GM10266 (cell line): ENCODE results near the gene ETFRF1.

ENCODE experiments used
- DNase-seq: peaks from one replicate; pipeline ENCODE4 v3.0.0; 2012; ENCODE audit errors: extremely low spot score
- TF ChIP-seq, protein P1 (sequence below): IDR thresholded peaks from 2 replicates; pipeline ENCODE4 v1.5.1; 2012; ENCODE audit warnings: mild to moderate bottlenecking, low read depth; ENCODE audit not compliant: control insufficient read depth, insufficient read depth; ENCODE audit errors: missing control alignments

Gene ETFRF1

DNA sequence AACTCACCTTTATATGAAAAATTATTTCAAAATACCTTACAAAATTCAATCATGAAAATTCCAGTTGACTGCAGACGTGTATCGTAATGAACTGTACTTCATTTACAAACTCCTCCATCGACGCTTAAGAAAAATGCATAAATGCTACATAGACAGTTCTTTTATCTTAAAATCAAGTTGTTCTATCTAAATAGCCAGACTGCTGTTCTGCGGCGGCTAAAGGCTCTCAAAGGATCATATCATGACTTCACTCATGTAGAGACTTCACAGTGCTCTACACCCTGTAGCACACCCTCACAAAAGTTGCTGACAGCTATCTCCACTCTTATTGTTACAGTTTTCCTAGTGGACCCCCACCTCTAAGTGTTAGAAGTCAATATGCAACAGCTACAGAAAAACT lies 50.5 kb downstream of the ETFRF1 start:
- DNase-seq, result no peak
- TF ChIP-seq, protein P1, sequence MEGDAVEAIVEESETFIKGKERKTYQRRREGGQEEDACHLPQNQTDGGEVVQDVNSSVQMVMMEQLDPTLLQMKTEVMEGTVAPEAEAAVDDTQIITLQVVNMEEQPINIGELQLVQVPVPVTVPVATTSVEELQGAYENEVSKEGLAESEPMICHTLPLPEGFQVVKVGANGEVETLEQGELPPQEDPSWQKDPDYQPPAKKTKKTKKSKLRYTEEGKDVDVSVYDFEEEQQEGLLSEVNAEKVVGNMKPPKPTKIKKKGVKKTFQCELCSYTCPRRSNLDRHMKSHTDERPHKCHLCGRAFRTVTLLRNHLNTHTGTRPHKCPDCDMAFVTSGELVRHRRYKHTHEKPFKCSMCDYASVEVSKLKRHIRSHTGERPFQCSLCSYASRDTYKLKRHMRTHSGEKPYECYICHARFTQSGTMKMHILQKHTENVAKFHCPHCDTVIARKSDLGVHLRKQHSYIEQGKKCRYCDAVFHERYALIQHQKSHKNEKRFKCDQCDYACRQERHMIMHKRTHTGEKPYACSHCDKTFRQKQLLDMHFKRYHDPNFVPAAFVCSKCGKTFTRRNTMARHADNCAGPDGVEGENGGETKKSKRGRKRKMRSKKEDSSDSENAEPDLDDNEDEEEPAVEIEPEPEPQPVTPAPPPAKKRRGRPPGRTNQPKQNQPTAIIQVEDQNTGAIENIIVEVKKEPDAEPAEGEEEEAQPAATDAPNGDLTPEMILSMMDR, result no peak

DNA sequence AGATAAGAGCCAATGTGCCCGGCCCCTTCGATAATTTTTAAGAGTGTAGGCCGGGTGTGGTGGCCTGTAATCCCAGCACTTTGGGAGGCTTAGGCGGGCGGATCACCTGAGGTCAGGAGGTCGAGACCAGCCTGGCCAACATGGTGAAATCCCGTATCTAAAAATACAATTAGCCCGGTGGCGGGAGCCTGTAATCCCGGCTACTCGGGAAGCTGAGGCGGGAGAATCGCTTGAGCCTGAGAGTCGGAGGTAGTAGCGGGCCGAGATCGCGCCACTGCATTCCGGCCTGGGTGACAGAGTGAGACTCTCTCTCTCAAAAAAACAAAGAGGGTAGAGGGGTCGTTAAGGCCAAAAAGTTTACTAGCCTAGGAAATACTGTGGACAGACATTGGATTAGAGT lies 53.1 kb downstream of the ETFRF1 start:
- DNase-seq, result no peak
- TF ChIP-seq, protein P1, result no peak

DNA sequence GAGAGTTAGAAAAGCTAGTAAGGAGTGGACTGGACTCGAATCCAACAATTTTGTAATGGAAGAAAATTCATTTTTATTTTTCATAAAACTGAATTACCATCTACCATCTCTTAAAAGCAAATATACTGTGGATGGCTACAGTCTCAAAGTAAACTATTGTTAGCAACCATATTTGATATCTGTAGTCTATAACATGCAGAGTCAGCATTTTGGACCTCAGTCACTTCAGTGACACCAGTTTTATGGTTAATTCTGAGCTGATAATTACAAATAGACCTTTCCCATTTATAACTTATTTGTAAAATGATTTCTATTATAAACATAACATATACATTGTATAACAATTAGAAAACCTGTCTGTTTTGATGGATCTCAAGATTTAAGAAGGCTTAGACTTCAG lies 53.7 kb downstream of the ETFRF1 start:
- no peak for DNase-seq
- TF ChIP-seq, protein P1, result no peak

DNA sequence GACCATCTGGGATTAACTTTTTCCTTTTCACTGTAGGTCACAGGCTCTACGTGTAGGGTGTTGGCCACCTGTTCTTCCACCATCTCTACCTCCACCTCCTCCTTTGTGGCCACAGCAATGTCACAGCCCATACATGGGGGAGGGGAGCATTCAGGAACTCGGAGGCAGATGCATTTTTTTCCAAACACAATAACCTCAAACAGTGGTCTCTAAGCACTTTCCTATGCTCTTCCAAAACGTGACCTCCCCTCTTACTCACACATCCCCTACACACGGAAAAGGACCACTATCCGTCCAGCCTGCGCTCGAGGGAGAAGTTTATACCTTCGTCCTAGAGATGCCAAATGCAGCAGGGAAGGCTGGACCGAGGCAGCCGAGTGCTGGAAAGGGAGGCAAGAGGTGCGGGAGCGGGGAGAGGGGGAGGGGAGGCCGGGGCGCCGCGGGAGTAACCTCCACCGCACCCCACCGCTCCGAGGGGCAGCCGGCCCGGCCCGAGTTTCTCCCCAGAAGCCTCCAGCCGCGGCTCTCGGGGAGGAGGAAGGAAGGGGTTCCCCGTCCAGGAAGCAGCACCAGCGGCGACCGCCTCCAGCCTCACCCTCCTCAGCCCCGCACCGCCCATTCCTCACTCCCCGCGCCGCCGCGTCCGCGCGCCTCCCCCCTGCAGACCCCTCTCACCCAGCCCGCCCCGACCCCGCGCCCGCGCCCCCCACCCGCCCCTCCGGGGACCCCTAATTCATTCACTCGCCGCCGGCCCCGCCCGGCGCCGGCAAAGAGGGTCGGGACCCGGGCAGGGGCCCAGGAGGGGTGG lies 55.1 kb downstream of the ETFRF1 start:
- DNase-seq, result peak; percentile 62
- TF ChIP-seq, protein P1, result no peak

DNA sequence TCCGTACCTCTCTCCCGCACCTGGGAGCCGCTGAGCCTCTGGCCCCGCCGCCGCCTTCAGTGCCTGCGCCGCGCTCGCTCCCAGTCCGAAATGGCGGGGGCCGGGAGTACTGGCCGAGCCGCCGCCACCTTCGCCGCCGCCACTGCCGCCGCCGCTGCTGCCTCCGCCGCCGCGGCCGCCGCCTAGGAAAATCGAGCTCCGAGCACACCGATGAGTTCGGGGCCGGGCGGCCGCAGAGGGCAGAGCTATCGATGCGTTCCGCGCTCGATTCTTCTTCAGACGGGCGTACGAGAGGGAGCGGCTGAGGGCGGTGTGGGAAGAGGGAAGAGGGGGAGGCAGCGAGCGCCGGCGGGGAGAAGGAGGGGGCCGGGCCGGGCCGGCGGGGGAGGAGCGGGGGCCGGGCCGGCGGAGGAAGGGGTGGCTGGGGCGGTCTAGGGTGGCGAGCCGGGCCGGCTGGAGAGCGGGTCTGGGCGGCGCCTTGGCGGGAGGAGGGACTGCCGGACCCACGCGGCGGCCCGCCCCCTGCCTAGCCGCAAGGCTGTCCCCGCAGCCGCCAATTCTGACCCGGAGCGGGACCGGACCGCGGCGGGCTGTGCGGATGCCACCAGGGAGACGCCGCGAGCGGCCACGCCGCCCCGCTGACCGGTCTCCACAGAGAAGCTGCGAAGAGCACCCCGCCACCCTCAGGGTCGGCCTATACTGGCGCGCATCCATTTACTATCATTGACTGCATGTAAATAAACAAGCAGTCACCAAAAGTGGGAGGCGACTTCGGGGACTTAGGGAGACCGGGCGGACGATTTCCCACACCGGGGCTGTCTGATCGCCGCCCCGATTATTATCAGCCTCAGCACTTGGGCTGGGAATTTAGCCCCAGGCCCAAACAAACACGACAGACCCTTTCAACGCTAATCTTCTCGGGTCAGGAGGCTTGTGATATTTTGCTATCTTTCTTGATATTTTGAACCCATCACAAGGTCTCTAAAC lies 56.0 kb downstream of the ETFRF1 start, which contains the start of gene KRAS:
KRAS (minus strand) TSS at position 186 of the 987 bp plus-strand sequence.
- TF ChIP-seq, protein P1, result no peak
- peak; percentile 94 for DNase-seq

DNA sequence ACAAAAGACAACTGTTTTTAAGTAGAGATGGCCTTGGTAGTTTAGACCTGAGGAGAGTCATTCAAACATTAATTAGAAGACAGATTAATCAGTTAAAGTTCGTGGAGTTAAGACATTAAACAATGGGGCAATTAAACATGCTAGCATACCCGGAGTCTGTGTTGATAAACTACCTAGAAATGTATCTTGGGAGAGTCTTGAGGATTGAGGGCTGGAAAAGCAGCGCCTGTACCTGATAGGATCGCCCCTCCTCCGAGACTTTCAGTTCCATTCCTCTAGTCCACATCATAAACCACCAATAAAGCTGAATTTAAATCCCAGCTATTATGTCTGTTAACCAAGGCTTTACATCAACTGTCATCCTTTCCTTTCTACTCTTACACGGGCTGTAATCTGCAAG lies 56.7 kb downstream of the ETFRF1 start:
- TF ChIP-seq, protein P1, result no peak
- no peak for DNase-seq
